Tongue (tissue), 2 donors: ENCODE measurements around the gene PA2G4. TPM values are rescaled to one million over a fixed set of nuclear protein-coding genes. Genes with fewer than 3 reads are reported as not detected.
A peak's percentile ranks its signal among the peaks of the same experiment; 100 is the strongest.
"Not testable (repeated sequence)": the region's sequence is repeated elsewhere in the genome, so short reads cannot be mapped to it uniquely, and the experiment has no call there.

Experiments used
- DNase-seq: peaks from one replicate; pipeline ENCODE4 v3.0.0-alpha.2; 2015
- total RNA-seq: library from RNA; depleted of rRNA; stranded (reverse); fragments of >200 nt; gene quantifications from one replicate; pipeline ENCODE4 v1.2.3, GENCODE V29; 2014

The PA2G4 gene
- total RNA-seq, 1 donor from 2014 or later, result 98.1 TPM

GRCh38 chr12:56101045-56101444, 3.3 kb upstream of the PA2G4 start:
- no peak for DNase-seq

GRCh38 chr12:56102683-56103065, 1.7 kb upstream of the PA2G4 start:
- DNase-seq, result no peak

- no peak for DNase-seq
Observed at GRCh38 chr12:56103066-56103711, 1.2 kb upstream of the PA2G4 start.

GRCh38 chr12:56103823-56104108, 593 bp upstream of the PA2G4 start:
- DNase-seq, result no peak

GRCh38 chr12:56104815-56105608, 653 bp downstream of the PA2G4 start:
- DNase-seq, result peak; percentile 28

DNA sequence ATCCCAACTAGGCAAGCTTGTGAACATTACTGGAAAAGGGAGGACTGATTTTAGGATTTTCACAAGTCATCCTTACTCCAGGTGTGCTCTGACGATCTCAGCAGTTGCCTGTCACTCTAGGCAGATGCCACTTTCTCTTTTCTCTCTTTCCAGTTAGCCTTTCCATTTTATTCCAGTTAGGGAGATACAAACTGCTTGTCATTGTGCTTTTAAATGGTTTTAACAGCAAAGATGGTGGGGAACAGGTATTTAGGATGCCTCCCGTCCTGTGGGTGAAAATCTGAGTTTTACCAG, 1.2 kb downstream of the PA2G4 start:
- DNase-seq, result no peak

- no peak for DNase-seq
Observed at GRCh38 chr12:56107242-56107641, 2.9 kb downstream of the PA2G4 start.

DNA sequence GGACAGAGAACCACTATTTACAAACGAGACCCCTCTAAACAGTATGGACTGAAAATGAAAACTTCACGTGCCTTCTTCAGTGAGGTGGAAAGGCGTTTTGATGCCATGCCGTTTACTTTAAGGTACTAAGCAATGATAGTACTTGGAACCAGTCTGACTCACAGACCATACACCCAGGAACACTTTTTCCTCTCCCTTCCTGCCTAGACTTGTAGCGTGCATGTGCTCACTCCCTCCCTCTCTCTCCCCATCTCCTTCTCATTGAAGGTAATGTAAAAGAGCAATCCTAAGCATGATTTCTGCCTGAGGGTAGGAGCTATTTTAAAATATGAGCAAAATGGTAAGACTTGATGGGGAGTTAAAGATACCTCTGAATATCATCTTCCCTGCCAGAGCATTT, 6.2 kb downstream of the PA2G4 start:
- no peak for DNase-seq

DNA sequence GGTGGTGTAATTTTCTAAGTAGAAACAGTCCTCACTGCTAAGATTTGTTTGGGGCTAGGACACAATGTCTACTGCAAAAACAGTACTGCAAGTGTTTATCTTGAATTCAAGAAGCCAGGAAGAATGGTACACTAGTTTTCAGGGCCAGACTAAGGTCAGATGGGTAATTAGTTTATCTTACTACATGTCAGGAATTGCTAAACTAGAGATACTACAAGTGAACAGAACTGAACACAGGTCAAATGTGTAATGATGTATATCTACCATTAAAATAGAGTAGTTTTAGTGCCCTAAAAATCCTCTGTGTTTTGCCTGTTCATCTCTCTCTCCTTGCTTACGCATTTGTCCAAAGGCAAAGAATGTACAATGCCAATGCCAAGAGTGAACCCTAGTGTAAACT, 9.7 kb downstream of the PA2G4 start:
- DNase-seq, result no peak

DNA sequence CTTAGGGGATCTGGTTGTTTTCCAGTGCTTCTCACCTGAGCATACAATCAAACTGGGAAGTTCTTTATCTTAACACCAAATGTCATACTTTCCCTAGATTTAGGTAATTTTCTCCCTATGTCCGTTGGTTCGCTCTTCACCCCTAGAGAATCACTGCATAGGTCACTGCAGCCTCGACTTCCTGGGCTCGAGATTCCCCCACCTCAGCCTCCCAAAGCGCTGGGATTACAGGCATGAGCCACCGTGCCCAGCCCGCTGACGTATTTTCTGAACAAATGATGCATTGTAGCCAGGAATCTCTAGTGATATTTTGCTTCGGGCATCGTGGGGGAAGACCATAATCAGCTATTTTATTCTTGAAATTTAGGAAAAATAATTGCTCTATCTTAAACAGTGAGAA, 11.0 kb downstream of the PA2G4 start:
- DNase-seq, result peak; percentile 48

- DNase-seq, result peak; percentile 99
Observed at GRCh38 chr12:56116267-56117081, 12.1 kb downstream of the PA2G4 start, which contains the start of gene RPL41. Gene RPL41, plus strand, starts transcription at chr12:56116633.

GRCh38 chr12:56117082-56117706, 12.8 kb downstream of the PA2G4 start:
- DNase-seq, result not testable (repeated sequence)

- DNase-seq, result peak; percentile 99
Observed at GRCh38 chr12:56117778-56118687, 13.7 kb downstream of the PA2G4 start, which contains the start of gene ZC3H10. Gene ZC3H10, plus strand, starts transcription at chr12:56118266. Its CDS starts 2,297 bp downstream, at chr12:56120563.

DNA sequence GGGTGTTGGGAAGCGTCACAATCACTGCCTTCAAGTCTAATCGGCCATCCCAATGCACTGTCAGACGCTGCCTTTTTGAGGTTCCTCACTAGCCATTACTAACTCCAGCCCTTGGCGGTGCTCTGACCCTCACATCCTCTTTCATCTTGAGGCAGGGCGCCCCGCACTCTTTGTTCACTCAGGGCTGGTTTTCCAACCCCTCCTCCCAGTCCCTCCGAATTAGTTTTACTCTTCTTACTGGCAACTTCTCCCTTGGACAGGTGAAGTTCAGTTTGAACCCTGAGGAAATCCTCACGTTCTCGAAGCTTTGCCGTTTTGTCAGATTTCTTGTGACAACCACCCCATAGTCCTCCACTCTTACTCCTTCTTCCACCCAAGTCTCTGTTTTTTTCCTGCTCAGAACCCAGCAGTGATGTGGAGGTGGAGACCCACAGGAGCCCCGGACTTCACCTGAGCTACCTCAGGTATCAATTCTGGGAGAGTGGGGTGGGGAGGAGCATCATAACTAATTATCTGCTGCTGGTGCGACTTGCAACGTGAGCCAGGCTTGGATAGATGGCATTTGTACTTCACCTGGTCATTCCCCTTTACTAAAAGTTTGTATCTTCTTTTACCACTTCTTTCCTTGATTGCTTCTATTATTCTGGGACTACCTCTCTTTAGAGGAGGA, 14.5 kb downstream of the PA2G4 start:
- DNase-seq, result no peak

DNA sequence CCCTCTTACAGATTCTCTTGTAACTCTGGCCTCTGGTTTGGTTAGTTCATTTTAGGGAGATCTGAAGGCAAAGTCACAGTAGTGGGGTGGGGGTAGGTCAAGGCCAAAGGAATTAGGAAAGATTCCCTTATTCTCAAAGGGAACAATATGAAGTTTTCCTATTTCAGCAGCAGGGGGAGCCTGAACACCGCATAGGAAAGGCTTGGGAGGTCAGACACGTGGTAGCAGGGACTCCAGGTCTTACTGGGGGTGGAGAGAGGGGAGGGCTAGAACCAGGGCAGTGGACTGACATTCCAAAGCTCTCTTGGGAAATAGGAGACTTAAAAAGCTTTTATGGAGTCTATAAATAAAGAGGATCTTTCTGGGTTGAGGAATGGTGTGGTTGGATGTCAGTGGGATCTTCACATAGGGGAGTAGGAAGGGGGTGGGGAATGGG, 15.0 kb downstream of the PA2G4 start:
- DNase-seq, result peak; percentile 93

GRCh38 chr12:56120158-56120846, 15.9 kb downstream of the PA2G4 start:
- peak; percentile 19 for DNase-seq

DNA sequence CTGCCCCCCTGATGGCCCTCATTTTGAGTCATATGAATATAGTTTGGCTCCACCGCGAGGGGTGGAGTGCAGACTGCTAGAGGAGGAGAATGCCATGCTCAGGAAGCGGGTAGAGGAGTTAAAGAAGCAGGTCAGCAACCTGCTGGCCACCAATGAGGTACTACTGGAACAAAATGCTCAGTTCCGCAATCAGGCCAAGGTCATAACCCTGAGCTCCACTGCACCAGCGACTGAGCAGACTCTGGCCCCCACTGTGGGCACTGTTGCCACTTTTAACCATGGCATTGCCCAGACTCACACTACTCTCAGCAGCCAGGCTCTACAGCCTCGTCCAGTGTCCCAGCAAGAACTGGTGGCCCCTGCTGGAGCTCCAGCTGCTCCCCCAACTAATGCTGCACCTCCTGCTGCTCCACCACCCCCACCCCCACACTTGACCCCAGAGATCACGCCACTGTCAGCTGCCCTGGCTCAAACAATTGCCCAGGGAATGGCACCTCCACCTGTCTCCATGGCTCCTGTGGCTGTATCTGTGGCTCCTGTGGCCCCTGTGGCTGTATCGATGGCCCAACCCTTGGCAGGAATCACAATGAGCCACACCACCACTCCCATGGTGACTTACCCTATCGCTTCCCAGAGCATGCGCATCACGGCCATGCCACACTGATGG, 17.0 kb downstream of the PA2G4 start:
- no peak for DNase-seq

- DNase-seq, result peak; percentile 33
Observed at GRCh38 chr12:56122637-56123036, 18.3 kb downstream of the PA2G4 start.

GRCh38 chr12:56124133-56124532, 19.8 kb downstream of the PA2G4 start:
- DNase-seq, result no peak

DNA sequence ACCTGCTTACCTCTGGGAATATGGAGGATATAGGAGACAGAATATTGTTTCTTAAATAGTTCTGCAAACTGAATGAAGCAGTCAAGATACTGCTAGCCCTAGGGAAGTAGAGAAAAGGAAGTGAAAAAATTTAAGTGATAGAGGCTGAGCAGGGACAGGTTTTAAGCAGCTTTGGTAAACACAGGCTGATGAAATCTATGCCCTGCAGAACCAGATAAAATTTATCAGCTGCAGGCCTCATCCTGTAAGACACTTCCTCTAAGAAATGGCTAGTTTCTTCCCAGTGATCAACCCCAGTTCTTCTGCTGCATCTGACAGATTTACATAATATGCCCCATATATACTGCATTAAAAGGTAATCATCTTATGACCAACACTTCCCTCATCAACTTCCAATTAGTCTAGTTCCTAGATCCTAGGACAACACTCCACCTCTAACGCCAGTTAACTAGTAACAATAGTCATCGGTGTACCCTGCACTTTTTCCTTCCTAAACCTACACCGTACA, 22.4 kb downstream of the PA2G4 start:
- no peak for DNase-seq
